GM12878 (cell line): ENCODE measurements around the gene PRUNE2. TPM values are rescaled to one million over a fixed set of nuclear protein-coding genes. Genes with fewer than 3 reads are reported as not detected.

Source experiments
- ATAC-seq: fragments of 200-7000 bp; cut with Tn5 transposase; 3 replicates; pipeline ENCODE4 v1.9.1; 2020; ENCODE audit warnings: mild to moderate bottlenecking, moderate library complexity
- BruUV-seq: library from RNA; stranded (reverse); fragments of 400-500 nt; replicated peaks from 2 replicates; lab custom pipeline; 2021; lab: Mats Ljungman, UMichigan
- CTCF ChIA-PET: fragments of 300-600 bp; sonication (Branson Sonifier 250); formaldehyde crosslinking; extraction: SDS; loops from one replicate; lab custom pipeline; 2021; ENCODE audit warnings: inconsistent platforms; lab: Yijun Ruan, JAX
- POLR2A ChIA-PET: fragments of 350-600 bp; formaldehyde crosslinking; extraction: SDS; loops from one replicate; lab custom pipeline; 2021; ENCODE audit warnings: inconsistent platforms; lab: Charles Lee
- RAD21 ChIA-PET: fragments of 300-600 bp; sonication (Branson Sonifier 250); formaldehyde crosslinking; loops from one replicate; lab custom pipeline; 2023; ENCODE audit warnings: antibody characterized with exemption; ENCODE audit not compliant: unreplicated experiment; lab: Charles Lee
- SMC1A ChIA-PET: fragments of 300-600 bp; sonication (Branson Sonifier 250); formaldehyde crosslinking; loops from one replicate; lab custom pipeline; 2023; ENCODE audit not compliant: unreplicated experiment, uncharacterized antibody; lab: Charles Lee
- DNase-seq: peaks from one replicate; pipeline ENCODE4 v3.0.0-alpha.2; 2011; ENCODE audit warnings: low read depth, low spot score
- FAIRE-seq: peaks from 3 replicates; lab custom pipeline; 2011; peaks lifted over from hg19 to GRCh38; lab: Jason Lieb, UNC
- H2AFZ ChIP-seq: 2 replicates; pipeline ENCODE4 v1.6.0; 2011; ENCODE audit warnings: low read depth, low read length, control low read depth; ENCODE audit not compliant: control insufficient read depth
- H3K27ac ChIP-seq: 2 replicates; pipeline ENCODE4 v1.5.1; 2011; ENCODE audit warnings: control low read depth; ENCODE audit not compliant: control insufficient read depth, insufficient read depth
- H3K27me3 ChIP-seq, 2 experiments: replicated peaks in 1 of 2; 2 replicates each; pipeline versions ENCODE4 v1.6.0 to v1.6.1; 2011; ENCODE audit warnings: low read length in 1 of 2; ENCODE audit not compliant: control insufficient read depth in 2 of 2, insufficient read depth in 2 of 2
- H3K36me3 ChIP-seq, 2 experiments: 2 replicates each; pipeline ENCODE4 v1.5.1; 2011; ENCODE audit warnings: low read length in 1 of 2; ENCODE audit not compliant: control insufficient read depth in 2 of 2, insufficient read depth in 2 of 2
- H3K4me1 ChIP-seq: 2 replicates; pipeline ENCODE4 v1.6.1; 2011; ENCODE audit warnings: mild to moderate bottlenecking, low read length, moderate library complexity, mixed read lengths; ENCODE audit not compliant: control insufficient read depth, insufficient read depth
- H3K4me2 ChIP-seq: 2 replicates; pipeline ENCODE4 v1.6.0; 2011; ENCODE audit warnings: control low read depth; ENCODE audit not compliant: control insufficient read depth, insufficient read depth
- H3K4me3 ChIP-seq: fragments of 200-600 bp; sonication (generic); 2 replicates; pipeline ENCODE4 v1.5.1; 2016
- H3K79me2 ChIP-seq: 2 replicates; pipeline ENCODE4 v1.6.0; 2011; ENCODE audit warnings: low read length; ENCODE audit not compliant: control insufficient read depth, insufficient read depth
- H3K9ac ChIP-seq: 2 replicates; pipeline ENCODE4 v1.8.0; 2011; ENCODE audit warnings: low read length, control low read depth, mixed read lengths; ENCODE audit not compliant: control insufficient read depth, insufficient read depth
- H3K9me3 ChIP-seq: replicated peaks from 3 replicates; pipeline ENCODE4 v1.5.1; 2011; ENCODE audit warnings: mild to moderate bottlenecking, low read length; ENCODE audit not compliant: control insufficient read depth, insufficient read depth
- H4K20me1 ChIP-seq: 2 replicates; pipeline ENCODE4 v1.6.0; 2011; ENCODE audit not compliant: control insufficient read depth, insufficient read depth
- CBX3 ChIP-seq: fragments of 200-600 bp; sonication (generic); IDR thresholded peaks from 2 replicates; pipeline ENCODE4 v1.6.1; 2016; ENCODE audit warnings: low read depth, borderline replicate concordance
- EP300 ChIP-seq, 2 experiments: fragments of 150-350 bp in 1 of 2; IDR thresholded peaks; 2 replicates each; pipeline ENCODE4 v1.6.1; 2011 to 2012; ENCODE audit warnings: low read depth in 2 of 2, low read length in 2 of 2, borderline replicate concordance in 1 of 2, improper control_type of control experiment in 1 of 2, inconsistent platforms in 1 of 2; ENCODE audit not compliant: control insufficient read depth in 1 of 2
- HDAC2 ChIP-seq: fragments of 200-600 bp; sonication (generic); IDR thresholded peaks from 2 replicates; pipeline ENCODE4 v1.6.1; 2017
- HDAC6 ChIP-seq: fragments of 200-600 bp; sonication (generic); IDR thresholded peaks from one replicate; pipeline ENCODE4 v1.8.0; 2017; ENCODE audit warnings: antibody characterized with exemption; ENCODE audit not compliant: unreplicated experiment
- MYC ChIP-seq: IDR thresholded peaks from 2 replicates; pipeline ENCODE4 v1.6.1; 2011; ENCODE audit warnings: mild to moderate bottlenecking, low read length, moderate library complexity, inconsistent platforms; ENCODE audit not compliant: insufficient read depth, insufficient replicate concordance, insufficient read length, severe bottlenecking
- PAX5 ChIP-seq: IDR thresholded peaks from 2 replicates; pipeline ENCODE4 v1.6.1; 2011; ENCODE audit warnings: low read depth, low read length, borderline replicate concordance
- POLR2AphosphoS5 ChIP-seq: IDR thresholded peaks from 2 replicates; pipeline ENCODE4 v1.6.1; 2011; ENCODE audit warnings: mild to moderate bottlenecking, low read length, inconsistent platforms
- STAT1 ChIP-seq: fragments of 450-650 bp; conservative IDR thresholded peaks from 2 replicates; pipeline ENCODE4 v1.6.1; 2014; ENCODE audit warnings: antibody characterized with exemption, mild to moderate bottlenecking
- WGBS: methylation state at CpG from one replicate; pipeline ENCODE4 v1.1.6; 2016; ENCODE audit warnings: low lambda C conversion rate; ENCODE audit not compliant: insufficient replicate concordance, insufficient coverage; ENCODE audit errors: missing lambda C conversion rate; 5-methylcytosine and 5-hydroxymethylcytosine counted together
- in situ Hi-C: fragments of 300-500 bp; cut with MboI; formaldehyde crosslinking; loops from 9 replicates; pipeline ENCODE4 v1.14.3; 2018; ENCODE audit warnings: mixed read lengths
- intact Hi-C: fragments of 100-400 bp; cut with micrococcal nuclease; formaldehyde crosslinking; loops from one replicate; pipeline ENCODE4 v1.14.2; 2022; ENCODE audit not compliant: unreplicated experiment
- polyA plus RNA-seq, 11 experiments: library from polyadenylated mRNA; depleted of rRNA in 4 of 11; unstranded in 6 of 11; stranded (reverse) in 5 of 11; fragments of >200 nt; fragmentation: Nextera tagmentation in 4 of 11; fragmentation: Illumina TruSeq in 1 of 11; extraction: Ambion mirVana in 4 of 11; extraction: Trizol in 1 of 11; gene quantifications; 1 replicate in 1 of 11; 2 replicates in 10 of 11; pipeline versions ENCODE4 v1.2.1 to v1.2.3, GENCODE V29; 2011 to 2016; ENCODE audit warnings: inconsistent platforms in 2 of 11, missing spikeins in 2 of 11, low read depth in 1 of 11
- total RNA-seq, 4 experiments: library from RNA; depleted of rRNA in 3 of 4; stranded (reverse); fragments of >200 nt in 3 of 4; fragmentation: Illumina TruSeq in 1 of 4; extraction: Trizol in 1 of 4; gene quantifications; 2 replicates each; pipeline versions ENCODE4 v1.2.1 to v1.2.3, GENCODE V29; 2013 to 2021
- TF ChIP-seq, protein P1 (sequence below): fragments of 450-650 bp; IDR thresholded peaks from 2 replicates; pipeline ENCODE4 v1.6.1; 2017; ENCODE audit warnings: mild to moderate bottlenecking, moderate library complexity
- TF ChIP-seq, protein P2 (sequence below): IDR thresholded peaks from 2 replicates; pipeline ENCODE4 v1.6.1; 2012; ENCODE audit warnings: low read depth, low read length, improper control_type of control experiment
- TF ChIP-seq, protein P3 (sequence below), 3 experiments: IDR thresholded peaks in 2 of 3; conservative IDR thresholded peaks in 1 of 3; 2 replicates each; pipeline ENCODE4 v1.5.1; 2011; ENCODE audit warnings: low read depth in 3 of 3, low read length in 3 of 3, mild to moderate bottlenecking in 3 of 3, control low read depth in 2 of 3, moderate library complexity in 2 of 3, inconsistent platforms in 1 of 3, mixed read lengths in 1 of 3; ENCODE audit not compliant: control insufficient read depth in 2 of 3, insufficient read depth in 1 of 3; ENCODE audit errors: extremely low read depth in 1 of 3
- TF ChIP-seq, protein P4 (sequence below): fragments of 450-650 bp; IDR thresholded peaks from 2 replicates; pipeline ENCODE4 v1.6.1; 2018; ENCODE audit warnings: mild to moderate bottlenecking, low read depth, moderate library complexity; ENCODE audit not compliant: partially characterized antibody
- TF ChIP-seq, protein P5 (sequence below): IDR thresholded peaks from 2 replicates; pipeline ENCODE4 v1.6.1; 2012; ENCODE audit warnings: low read depth, low read length, improper control_type of control experiment

Gene PRUNE2
- total and polyA plus RNA-seq, 10 of the 15 experiments (the other 5 are each of a cell fraction or from before 2014, with no cell fraction given) = 0.07 to 0.63 (median 0.25) TPM

DNA sequence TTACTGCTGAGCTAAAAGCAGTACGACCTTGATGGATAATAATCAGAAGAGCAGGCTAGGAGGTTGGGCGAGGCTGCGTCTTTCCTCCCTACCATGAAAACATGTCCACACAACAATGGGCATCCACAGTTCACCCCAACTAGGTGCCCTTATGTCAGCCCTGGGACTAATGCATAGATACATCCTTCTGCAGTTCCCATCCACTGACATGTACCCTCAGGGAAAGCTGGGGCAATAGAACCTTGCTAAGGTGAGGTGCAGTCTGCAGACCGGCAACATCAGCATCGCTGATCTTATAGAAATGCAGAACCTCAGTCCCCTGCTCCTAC is 697 bp upstream of the PRUNE2 start:
- Histone ChIP-seq H2AFZ (no peak overlapping the region), H3K27ac (no peak overlapping the region)
- TF ChIP-seq, protein P1, sequence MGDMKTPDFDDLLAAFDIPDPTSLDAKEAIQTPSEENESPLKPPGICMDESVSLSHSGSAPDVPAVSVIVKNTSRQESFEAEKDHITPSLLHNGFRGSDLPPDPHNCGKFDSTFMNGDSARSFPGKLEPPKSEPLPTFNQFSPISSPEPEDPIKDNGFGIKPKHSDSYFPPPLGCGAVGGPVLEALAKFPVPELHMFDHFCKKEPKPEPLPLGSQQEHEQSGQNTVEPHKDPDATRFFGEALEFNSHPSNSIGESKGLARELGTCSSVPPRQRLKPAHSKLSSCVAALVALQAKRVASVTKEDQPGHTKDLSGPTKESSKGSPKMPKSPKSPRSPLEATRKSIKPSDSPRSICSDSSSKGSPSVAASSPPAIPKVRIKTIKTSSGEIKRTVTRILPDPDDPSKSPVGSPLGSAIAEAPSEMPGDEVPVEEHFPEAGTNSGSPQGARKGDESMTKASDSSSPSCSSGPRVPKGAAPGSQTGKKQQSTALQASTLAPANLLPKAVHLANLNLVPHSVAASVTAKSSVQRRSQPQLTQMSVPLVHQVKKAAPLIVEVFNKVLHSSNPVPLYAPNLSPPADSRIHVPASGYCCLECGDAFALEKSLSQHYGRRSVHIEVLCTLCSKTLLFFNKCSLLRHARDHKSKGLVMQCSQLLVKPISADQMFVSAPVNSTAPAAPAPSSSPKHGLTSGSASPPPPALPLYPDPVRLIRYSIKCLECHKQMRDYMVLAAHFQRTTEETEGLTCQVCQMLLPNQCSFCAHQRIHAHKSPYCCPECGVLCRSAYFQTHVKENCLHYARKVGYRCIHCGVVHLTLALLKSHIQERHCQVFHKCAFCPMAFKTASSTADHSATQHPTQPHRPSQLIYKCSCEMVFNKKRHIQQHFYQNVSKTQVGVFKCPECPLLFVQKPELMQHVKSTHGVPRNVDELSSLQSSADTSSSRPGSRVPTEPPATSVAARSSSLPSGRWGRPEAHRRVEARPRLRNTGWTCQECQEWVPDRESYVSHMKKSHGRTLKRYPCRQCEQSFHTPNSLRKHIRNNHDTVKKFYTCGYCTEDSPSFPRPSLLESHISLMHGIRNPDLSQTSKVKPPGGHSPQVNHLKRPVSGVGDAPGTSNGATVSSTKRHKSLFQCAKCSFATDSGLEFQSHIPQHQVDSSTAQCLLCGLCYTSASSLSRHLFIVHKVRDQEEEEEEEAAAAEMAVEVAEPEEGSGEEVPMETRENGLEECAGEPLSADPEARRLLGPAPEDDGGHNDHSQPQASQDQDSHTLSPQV = no peak
- TF ChIP-seq, protein P2, sequence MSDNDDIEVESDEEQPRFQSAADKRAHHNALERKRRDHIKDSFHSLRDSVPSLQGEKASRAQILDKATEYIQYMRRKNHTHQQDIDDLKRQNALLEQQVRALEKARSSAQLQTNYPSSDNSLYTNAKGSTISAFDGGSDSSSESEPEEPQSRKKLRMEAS = no peak
- TF ChIP-seq, protein P3, sequence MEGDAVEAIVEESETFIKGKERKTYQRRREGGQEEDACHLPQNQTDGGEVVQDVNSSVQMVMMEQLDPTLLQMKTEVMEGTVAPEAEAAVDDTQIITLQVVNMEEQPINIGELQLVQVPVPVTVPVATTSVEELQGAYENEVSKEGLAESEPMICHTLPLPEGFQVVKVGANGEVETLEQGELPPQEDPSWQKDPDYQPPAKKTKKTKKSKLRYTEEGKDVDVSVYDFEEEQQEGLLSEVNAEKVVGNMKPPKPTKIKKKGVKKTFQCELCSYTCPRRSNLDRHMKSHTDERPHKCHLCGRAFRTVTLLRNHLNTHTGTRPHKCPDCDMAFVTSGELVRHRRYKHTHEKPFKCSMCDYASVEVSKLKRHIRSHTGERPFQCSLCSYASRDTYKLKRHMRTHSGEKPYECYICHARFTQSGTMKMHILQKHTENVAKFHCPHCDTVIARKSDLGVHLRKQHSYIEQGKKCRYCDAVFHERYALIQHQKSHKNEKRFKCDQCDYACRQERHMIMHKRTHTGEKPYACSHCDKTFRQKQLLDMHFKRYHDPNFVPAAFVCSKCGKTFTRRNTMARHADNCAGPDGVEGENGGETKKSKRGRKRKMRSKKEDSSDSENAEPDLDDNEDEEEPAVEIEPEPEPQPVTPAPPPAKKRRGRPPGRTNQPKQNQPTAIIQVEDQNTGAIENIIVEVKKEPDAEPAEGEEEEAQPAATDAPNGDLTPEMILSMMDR (IDR thresholded peaks at IDR 0.05 in 2 of 3, conservative IDR thresholded peaks at IDR 0.05 in 1 of 3; ENCODE audit: control insufficient read depth in 2 of 3, extremely low read depth in 1 of 3, insufficient read depth in 1 of 3, low read depth in 3 of 3, low read length in 3 of 3) = no peak
- no peak for TF ChIP-seq STAT1
- TF ChIP-seq, protein P4, sequence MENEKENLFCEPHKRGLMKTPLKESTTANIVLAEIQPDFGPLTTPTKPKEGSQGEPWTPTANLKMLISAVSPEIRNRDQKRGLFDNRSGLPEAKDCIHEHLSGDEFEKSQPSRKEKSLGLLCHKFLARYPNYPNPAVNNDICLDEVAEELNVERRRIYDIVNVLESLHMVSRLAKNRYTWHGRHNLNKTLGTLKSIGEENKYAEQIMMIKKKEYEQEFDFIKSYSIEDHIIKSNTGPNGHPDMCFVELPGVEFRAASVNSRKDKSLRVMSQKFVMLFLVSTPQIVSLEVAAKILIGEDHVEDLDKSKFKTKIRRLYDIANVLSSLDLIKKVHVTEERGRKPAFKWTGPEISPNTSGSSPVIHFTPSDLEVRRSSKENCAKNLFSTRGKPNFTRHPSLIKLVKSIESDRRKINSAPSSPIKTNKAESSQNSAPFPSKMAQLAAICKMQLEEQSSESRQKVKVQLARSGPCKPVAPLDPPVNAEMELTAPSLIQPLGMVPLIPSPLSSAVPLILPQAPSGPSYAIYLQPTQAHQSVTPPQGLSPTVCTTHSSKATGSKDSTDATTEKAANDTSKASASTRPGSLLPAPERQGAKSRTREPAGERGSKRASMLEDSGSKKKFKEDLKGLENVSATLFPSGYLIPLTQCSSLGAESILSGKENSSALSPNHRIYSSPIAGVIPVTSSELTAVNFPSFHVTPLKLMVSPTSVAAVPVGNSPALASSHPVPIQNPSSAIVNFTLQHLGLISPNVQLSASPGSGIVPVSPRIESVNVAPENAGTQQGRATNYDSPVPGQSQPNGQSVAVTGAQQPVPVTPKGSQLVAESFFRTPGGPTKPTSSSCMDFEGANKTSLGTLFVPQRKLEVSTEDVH = no peak
- no peak for TF ChIP-seq PAX5
- TF ChIP-seq HDAC6 = no peak
- no peak for TF ChIP-seq HDAC2
- no peak for TF ChIP-seq POLR2AphosphoS5
- TF ChIP-seq MYC = no peak
- TF ChIP-seq, protein P5, sequence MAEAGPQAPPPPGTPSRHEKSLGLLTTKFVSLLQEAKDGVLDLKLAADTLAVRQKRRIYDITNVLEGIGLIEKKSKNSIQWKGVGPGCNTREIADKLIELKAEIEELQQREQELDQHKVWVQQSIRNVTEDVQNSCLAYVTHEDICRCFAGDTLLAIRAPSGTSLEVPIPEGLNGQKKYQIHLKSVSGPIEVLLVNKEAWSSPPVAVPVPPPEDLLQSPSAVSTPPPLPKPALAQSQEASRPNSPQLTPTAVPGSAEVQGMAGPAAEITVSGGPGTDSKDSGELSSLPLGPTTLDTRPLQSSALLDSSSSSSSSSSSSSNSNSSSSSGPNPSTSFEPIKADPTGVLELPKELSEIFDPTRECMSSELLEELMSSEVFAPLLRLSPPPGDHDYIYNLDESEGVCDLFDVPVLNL = no peak
- TF ChIP-seq EP300 (IDR thresholded peaks at IDR 0.05; ENCODE audit: borderline replicate concordance in 1 of 2, control insufficient read depth in 1 of 2, low read depth in 2 of 2, low read length in 2 of 2) = no peak
- TF ChIP-seq CBX3 = no peak
- TF ChIP-seq, all 136 proteins: peak for 0
- ChIA-PET CTCF (no interaction called here), POLR2A (no interaction called here), RAD21 (no interaction called here), SMC1A (no interaction called here)
- no peak overlapping the region for H3K9ac ChIP-seq
- DNase-seq (no peak), FAIRE-seq (no peak), ATAC-seq (no peak)
- BruUV-seq = no TSS peak
- H4K20me1 ChIP-seq = no peaks in the 10 kb centered on the region
- H3K36me3 ChIP-seq = no peaks in the 10 kb centered on the region
- in situ Hi-C loops (no loop called here), intact Hi-C loops (no loop called here)
- no peaks in the 10 kb centered on the region for H3K79me2 ChIP-seq
- H3K4me3 ChIP-seq = no peak overlapping the region
- WGBS = 13% methylated on average over 5 of the region's 5 CpGs
- no peaks in the 10 kb centered on the region for H3K9me3 ChIP-seq
- H3K27me3 ChIP-seq = peaks cover 3 to 13% of the 10 kb centered on the region in 2 experiments
- H3K4me1 ChIP-seq = no peaks in the 10 kb centered on the region
- no peak overlapping the region for H3K4me2 ChIP-seq
